Chondrocyte (in vitro differentiated cells): ENCODE measurements around the gene ZNF20. TPM values are rescaled to one million over a fixed set of nuclear protein-coding genes. Genes with fewer than 3 reads are reported as not detected.
"Not testable (repeated sequence)": the region's sequence is repeated elsewhere in the genome, so short reads cannot be mapped to it uniquely, and the experiment has no call there.

Experiments used
- DNase-seq: peaks from one replicate; pipeline ENCODE4 v3.0.0; 2021; ENCODE audit warnings: mixed read lengths, low spot score
- H3K27ac Mint-ChIP-seq: one replicate; pipeline ENCODE4 v1.8.0; 2021; ENCODE audit warnings: mild to moderate bottlenecking, moderate library complexity, mixed read lengths; ENCODE audit not compliant: unreplicated experiment
- H3K27me3 Mint-ChIP-seq: 2 replicates; pipeline ENCODE4 v1.8.0; 2021; ENCODE audit warnings: low read depth, mixed read lengths
- H3K36me3 Mint-ChIP-seq: 2 replicates; pipeline ENCODE4 v1.8.0; 2021; ENCODE audit warnings: low read depth, mixed read lengths
- H3K4me1 Mint-ChIP-seq: 2 replicates; pipeline ENCODE4 v1.8.0; 2021; ENCODE audit warnings: low read depth, mild to moderate bottlenecking, mixed read lengths
- H3K4me3 Mint-ChIP-seq: one replicate; pipeline ENCODE4 v1.8.0; 2021; ENCODE audit warnings: mild to moderate bottlenecking, moderate library complexity, mixed read lengths; ENCODE audit not compliant: unreplicated experiment
- H3K9me3 Mint-ChIP-seq: 2 replicates; pipeline ENCODE4 v1.8.0; 2021; ENCODE audit warnings: low read depth, mixed read lengths
- CTCF ChIP-seq: fragments of 200-600 bp; sonication (generic); IDR thresholded peaks from 2 replicates; pipeline ENCODE4 v1.5.0; 2021; ENCODE audit warnings: antibody characterized with exemption, mild to moderate bottlenecking, moderate library complexity
- total RNA-seq: library from RNA; stranded (reverse); gene quantifications from 3 replicates; pipeline ENCODE4 v1.2.1, GENCODE V29; 2021

Gene ZNF20
- total RNA-seq, 1 donor from 2014 or later, result 2.0 TPM

- Mint-ChIP-seq H3K27ac (no peak overlapping the region), H3K9me3 (peaks cover 3% of the 10 kb centered on the region), H3K4me3 (no peak overlapping the region), H3K27me3 (no peaks in the 10 kb centered on the region), H3K4me1 (peaks cover 22% of the 10 kb centered on the region), H3K36me3 (peaks cover 18% of the 10 kb centered on the region)
- no peak for DNase-seq
- no peak for TF ChIP-seq CTCF
Measured at GRCh38 chr19:12093777-12094176, 46.4 kb downstream of the ZNF20 start.

- DNase-seq, result no peak
- Mint-ChIP-seq H3K27ac (peak overlapping the region; percentile 98), H3K9me3 (peaks cover 4% of the 10 kb centered on the region)
Measured at GRCh38 chr19:12092956-12093355, 47.2 kb downstream of the ZNF20 start.

GRCh38 chr19:12092065-12092867, 47.9 kb downstream of the ZNF20 start:
- TF ChIP-seq CTCF, result no peak
- peak overlapping the region; percentile 85 for H3K4me3 Mint-ChIP-seq
- peaks cover 7% of the 10 kb centered on the region for H3K9me3 Mint-ChIP-seq
- H3K4me1 Mint-ChIP-seq, result peaks cover 22% of the 10 kb centered on the region
- DNase-seq, result peak; percentile 95
- peaks cover 10% of the 10 kb centered on the region for H3K36me3 Mint-ChIP-seq
- peak overlapping the region; percentile 98 for H3K27ac Mint-ChIP-seq
- H3K27me3 Mint-ChIP-seq, result no peaks in the 10 kb centered on the region

More at GRCh38 chr19:12092956-12093355, 47.2 kb downstream of the ZNF20 start:
- H3K4me1 Mint-ChIP-seq, result peaks cover 22% of the 10 kb centered on the region
- TF ChIP-seq CTCF, result no peak
- H3K36me3 Mint-ChIP-seq, result peaks cover 12% of the 10 kb centered on the region
- H3K27me3 Mint-ChIP-seq, result no peaks in the 10 kb centered on the region
- peak overlapping the region; percentile 85 for H3K4me3 Mint-ChIP-seq

GRCh38 chr19:12090807-12091206, 49.3 kb downstream of the ZNF20 start:
- Mint-ChIP-seq H3K9me3 (peaks cover 7% of the 10 kb centered on the region), H3K4me3 (peak overlapping the region; percentile 10), H3K36me3 (peaks cover 6% of the 10 kb centered on the region), H3K4me1 (peaks cover 22% of the 10 kb centered on the region), H3K27me3 (no peaks in the 10 kb centered on the region), H3K27ac (peak overlapping the region; percentile 18)
- TF ChIP-seq CTCF, result peak; percentile 80
- no peak for DNase-seq

GRCh38 chr19:12085074-12085818, 54.9 kb downstream of the ZNF20 start:
- no peaks in the 10 kb centered on the region for H3K4me1 Mint-ChIP-seq
- TF ChIP-seq CTCF, result no peak
- H3K9me3 Mint-ChIP-seq, result peaks cover 22% of the 10 kb centered on the region
- DNase-seq, result no peak
- H3K27me3 Mint-ChIP-seq, result no peaks in the 10 kb centered on the region
- H3K4me3 Mint-ChIP-seq, result no peak overlapping the region
- peaks cover 18% of the 10 kb centered on the region for H3K36me3 Mint-ChIP-seq
- H3K27ac Mint-ChIP-seq, result no peak overlapping the region

- DNase-seq, H3K27me3 Mint-ChIP-seq, H3K4me1 Mint-ChIP-seq, H3K27ac Mint-ChIP-seq, H3K4me3 Mint-ChIP-seq: not testable (repeated sequence)
- peaks cover 29% of the 10 kb centered on the region for H3K9me3 Mint-ChIP-seq
- H3K36me3 Mint-ChIP-seq, result peaks cover 28% of the 10 kb centered on the region
Measured at GRCh38 chr19:12083336-12083735, 56.8 kb downstream of the ZNF20 start.
